Fibroblast of villous mesenchyme (primary cell): ENCODE data around the gene CLDN24. TPM values are rescaled to one million over a fixed set of nuclear protein-coding genes. Genes with fewer than 3 reads are reported as not detected.

Source experiments
- DNase-seq: peaks from one replicate; pipeline ENCODE4 v3.0.0-alpha.2; 2010; ENCODE audit warnings: low read depth
- H3K4me3 ChIP-seq: 2 replicates; pipeline ENCODE4 v1.5.1; 2011; ENCODE audit warnings: low read depth, mild to moderate bottlenecking, low read length
- total RNA-seq: library from RNA; depleted of rRNA; stranded (reverse); fragments of >200 nt; gene quantifications from 2 replicates; pipeline ENCODE4 v1.2.3, GENCODE V29; 2012
- TF ChIP-seq, protein P1 (sequence below): IDR thresholded peaks from 2 replicates; pipeline ENCODE4 v1.5.1; 2012; ENCODE audit warnings: low read depth, mild to moderate bottlenecking, low read length; ENCODE audit not compliant: insufficient read depth

Gene CLDN24
- total RNA-seq, 1 donor, result not detected

DNA sequence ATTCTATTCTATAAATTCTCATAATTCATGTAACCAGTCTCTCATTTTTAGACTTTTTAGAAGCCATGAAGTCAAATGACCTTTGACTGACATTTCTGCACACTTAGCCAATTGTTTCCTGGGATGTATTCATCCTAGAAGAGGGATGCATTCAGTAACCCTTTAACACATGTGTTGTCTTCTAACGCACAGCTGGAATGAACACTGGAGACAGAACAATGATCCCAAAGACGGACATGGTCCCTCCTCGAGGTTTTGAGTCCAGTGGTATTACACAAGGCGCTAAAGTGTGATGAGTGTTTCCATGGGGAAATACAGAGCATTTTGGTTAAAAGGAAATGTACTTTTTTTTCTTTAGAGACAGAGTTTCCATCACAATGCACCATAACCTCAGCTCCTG is 39.8 kb upstream of the CLDN24 start:
- no peak overlapping the region for H3K4me3 ChIP-seq
- TF ChIP-seq, protein P1, sequence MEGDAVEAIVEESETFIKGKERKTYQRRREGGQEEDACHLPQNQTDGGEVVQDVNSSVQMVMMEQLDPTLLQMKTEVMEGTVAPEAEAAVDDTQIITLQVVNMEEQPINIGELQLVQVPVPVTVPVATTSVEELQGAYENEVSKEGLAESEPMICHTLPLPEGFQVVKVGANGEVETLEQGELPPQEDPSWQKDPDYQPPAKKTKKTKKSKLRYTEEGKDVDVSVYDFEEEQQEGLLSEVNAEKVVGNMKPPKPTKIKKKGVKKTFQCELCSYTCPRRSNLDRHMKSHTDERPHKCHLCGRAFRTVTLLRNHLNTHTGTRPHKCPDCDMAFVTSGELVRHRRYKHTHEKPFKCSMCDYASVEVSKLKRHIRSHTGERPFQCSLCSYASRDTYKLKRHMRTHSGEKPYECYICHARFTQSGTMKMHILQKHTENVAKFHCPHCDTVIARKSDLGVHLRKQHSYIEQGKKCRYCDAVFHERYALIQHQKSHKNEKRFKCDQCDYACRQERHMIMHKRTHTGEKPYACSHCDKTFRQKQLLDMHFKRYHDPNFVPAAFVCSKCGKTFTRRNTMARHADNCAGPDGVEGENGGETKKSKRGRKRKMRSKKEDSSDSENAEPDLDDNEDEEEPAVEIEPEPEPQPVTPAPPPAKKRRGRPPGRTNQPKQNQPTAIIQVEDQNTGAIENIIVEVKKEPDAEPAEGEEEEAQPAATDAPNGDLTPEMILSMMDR, result no peak
- DNase-seq, result no peak

DNA sequence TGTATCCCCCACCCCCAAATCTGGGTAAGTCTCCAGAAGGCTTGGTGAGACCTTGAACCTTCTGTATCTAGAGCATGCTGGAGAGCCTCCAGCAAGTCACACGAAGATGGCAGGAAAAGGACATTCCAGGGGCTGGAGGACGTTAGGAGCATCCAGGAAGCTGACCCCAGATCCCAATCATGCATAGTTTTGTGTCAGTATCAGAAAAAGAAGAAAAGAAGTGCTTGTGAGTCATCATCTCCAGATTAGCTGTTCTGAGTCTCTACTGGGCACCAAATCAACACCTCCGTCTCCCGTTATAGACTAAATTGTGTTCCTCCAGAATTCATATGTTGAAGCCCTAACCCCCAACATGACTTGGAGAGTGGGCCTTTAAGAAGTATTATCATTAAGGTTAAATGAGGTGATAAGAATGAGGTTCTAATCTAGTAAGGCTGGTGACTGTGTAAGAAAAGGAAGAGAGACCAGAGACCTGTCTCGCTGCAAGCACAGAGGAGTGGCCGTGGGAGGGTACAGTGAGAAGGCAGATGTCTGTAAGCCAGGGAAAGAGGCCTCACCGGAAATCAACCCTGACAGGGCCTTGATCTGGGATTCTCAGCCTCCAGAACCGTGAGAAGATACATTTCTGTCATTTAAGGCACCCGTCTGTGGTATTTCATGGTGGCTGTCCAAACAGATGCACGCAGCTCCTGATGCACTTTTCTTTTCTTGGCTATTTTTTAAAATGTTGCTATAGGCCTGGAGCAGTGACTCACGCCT is 38.1 kb upstream of the CLDN24 start:
- DNase-seq, result peak; percentile 33
- TF ChIP-seq, protein P1, result no peak
- H3K4me3 ChIP-seq, result no peak overlapping the region

DNA sequence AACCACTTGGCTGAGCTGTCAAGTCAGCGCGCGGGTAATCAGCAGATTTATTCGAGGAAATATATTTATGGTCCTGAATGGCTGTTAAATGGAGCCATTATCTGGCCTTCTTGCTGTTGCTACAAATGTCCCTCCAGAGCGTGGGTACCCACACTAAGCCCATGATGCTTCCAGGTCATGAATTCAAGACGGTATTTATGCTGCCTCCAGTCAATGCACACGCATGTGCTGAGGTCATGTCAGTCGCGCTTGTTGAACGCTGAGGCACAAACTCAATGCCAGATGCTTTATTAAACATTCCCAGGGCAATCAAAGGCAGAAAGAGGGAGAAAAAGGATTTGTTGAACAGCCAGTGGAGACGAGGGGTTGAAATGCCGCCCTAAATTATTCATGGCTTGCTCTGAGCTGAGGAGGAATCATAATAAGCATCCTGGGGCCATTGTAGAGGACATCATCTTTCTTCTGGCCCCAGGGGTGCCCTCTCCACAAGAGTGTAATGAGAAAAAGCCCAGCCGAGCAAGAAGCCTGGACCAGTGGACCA is 36.1 kb upstream of the CLDN24 start:
- no peak for DNase-seq
- H3K4me3 ChIP-seq, result no peak overlapping the region
- TF ChIP-seq, protein P1, result no peak

DNA sequence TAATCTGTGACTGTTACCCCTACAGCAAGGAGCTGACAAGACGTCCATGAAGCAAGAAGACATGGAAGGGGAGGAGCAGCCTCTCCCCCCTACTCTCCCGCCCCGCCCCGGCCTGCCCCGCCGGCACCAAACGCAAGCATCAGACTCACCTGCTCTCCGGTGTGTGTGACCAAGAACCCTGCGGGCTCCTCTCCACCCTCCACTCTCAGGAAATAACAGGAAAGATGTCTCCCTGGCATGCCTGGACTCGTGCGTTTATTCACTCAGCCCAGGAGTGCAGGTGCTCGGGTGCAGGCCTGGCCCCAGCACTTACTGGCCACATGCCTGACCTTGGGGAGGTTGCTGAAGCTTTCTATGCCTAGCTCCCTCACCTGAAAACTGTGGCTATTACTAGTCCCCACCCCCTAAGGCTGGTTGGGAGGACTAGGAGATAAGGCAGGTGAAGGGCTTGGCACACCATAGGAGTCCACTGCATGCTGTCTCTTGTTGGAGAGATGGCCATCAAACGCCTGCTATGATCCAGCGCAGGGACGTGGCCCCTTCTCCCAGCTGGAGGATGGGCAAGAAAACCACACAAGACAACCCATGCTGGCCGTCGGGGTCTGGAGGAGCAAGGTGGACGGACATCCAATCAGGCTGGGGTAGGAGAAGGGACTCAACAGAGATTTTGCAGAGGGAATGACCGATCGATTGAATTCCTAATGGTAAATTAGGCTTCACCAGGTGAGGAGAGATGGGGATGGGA is 34.9 kb upstream of the CLDN24 start:
- H3K4me3 ChIP-seq, result no peak overlapping the region
- DNase-seq, result no peak
- TF ChIP-seq, protein P1, result no peak

DNA sequence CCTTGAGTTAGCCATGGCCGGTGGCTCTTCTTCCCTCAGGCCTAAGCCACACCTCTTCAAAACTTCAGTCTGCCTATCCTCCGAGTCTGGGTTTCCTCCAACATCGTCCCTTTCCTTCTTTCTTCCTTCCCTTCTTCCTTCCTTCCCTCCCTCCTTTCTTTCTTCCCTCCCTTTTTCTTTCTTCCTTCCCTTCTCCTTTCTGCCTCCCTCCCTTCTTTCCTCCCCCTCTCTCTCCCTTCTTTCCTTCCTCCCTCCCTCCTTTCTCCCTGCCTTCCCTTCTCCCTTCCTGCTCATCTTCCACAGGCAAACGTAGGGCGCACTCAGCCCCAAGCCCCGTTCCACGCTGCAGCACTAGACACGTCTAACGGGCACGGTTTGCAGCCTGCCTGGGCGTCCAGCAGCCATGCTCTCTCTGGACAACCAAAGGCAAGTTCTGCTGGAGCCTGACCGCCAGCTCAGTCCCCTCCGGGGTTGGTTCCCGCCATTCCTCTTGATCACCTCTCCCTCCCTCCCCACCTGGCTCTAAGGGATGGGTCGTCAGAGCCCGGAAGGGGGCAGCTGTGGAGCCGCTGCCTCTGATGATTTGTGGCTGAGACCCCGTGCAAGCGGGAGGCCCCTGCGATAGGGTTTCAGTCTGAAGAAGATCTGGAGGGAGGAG is 34.1 kb upstream of the CLDN24 start:
- no peak for DNase-seq
- TF ChIP-seq, protein P1, result no peak
- no peak overlapping the region for H3K4me3 ChIP-seq

DNA sequence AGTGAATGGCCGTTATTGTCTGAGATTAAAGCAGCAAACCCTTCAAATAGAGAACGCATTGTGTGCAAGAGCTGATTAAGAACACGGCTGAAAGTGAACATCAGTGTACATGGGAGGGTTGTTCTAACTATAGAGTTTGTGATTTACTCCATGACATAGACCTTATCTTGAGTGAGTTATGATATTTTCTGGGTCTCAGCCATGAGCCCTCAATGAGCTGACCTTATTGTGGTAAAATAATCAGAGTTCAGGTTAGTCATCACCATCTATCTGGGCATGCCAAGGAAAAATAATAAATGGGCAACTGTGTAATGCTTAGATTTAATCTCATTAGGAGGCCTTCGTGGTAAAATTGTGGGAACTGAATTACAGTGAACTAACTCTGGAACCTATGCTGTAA is 33.2 kb upstream of the CLDN24 start:
- peak; percentile 52 for DNase-seq
- TF ChIP-seq, protein P1, result no peak
- H3K4me3 ChIP-seq, result no peak overlapping the region
